Upper lobe of left lung (tissue), 4 donors: Measurements from ENCODE around the gene GALNT14.

Source experiments
- CTCF ChIP-seq, 6 experiments: fragments of 450-650 bp in 4 of 6; fragments of 200-600 bp in 2 of 6; sonication (generic) in 2 of 6; IDR thresholded peaks; one replicate each; pipeline ENCODE4 v1.5.1; 2016 to 2019; ENCODE audit warnings: antibody characterized with exemption in 6 of 6
- POLR2A ChIP-seq, 4 donors: fragments of 450-650 bp; IDR thresholded peaks; one replicate each; pipeline ENCODE4 v1.5.1; 2016 to 2017; ENCODE audit warnings: antibody characterized with exemption in 4 of 4, mild to moderate bottlenecking in 2 of 4
- POLR2AphosphoS5 ChIP-seq, 2 donors: sonication (generic); formaldehyde crosslinking; IDR thresholded peaks; one replicate each; pipeline ENCODE4 v1.5.1; 2017; ENCODE audit warnings: antibody characterized with exemption in 2 of 2

DNA sequence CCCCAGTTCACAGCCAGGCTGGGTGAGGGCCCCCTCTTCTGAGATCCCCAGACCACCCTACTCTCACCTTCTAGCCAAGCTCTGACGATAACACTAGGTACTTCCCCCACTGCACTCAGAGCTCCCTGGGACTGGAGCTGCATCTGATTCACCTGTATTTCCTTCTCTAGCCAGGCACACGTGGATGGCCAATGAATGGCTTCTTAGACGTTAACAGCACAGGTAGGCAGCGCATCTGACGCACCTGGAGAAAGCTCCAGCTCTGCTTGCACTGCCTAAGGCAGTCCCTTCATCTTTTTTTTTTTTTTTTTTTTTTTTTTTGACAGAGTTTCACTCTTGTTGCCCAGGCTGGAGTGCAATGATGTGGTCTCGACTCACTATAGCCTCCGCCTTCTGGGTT, 48.1 kb downstream of the GALNT14 start:
- TF ChIP-seq CTCF (IDR thresholded peaks at IDR 0.05) (no peak), POLR2A (IDR thresholded peaks at IDR 0.05) (no peak), POLR2AphosphoS5 (IDR thresholded peaks at IDR 0.05) (no peak)
